ENCODE data around the gene PKHD1.

The PKHD1 gene

GRCh38 chr6:52041134-52041533 lies 46.3 kb downstream of the PKHD1 start:
- H3K27ac ChIP-seq (ENCODE audit: low read depth, low read length) = no peak overlapping the region
- H3K14ac ChIP-seq (ENCODE audit: low read length) = no peak overlapping the region
- H3K36me3 ChIP-seq (ENCODE audit: control insufficient read depth in 1 of 2, insufficient read depth in 2 of 2, low read length in 2 of 2) = no peaks in the 10 kb centered on the region
- no peak overlapping the region for H4K91ac ChIP-seq (ENCODE audit: low read depth, low read length)
- no peaks in the 10 kb centered on the region for H3K79me1 ChIP-seq (ENCODE audit: low read length)
- H3K79me2 ChIP-seq (ENCODE audit: control insufficient read depth, insufficient read depth, low read length, poor library complexity) = no peaks in the 10 kb centered on the region
- H3K18ac ChIP-seq (ENCODE audit: low read length) = no peak overlapping the region
- H3K4ac ChIP-seq (ENCODE audit: low read depth, low read length) = no peak overlapping the region
- H3K23ac ChIP-seq (ENCODE audit: low read length) = no peak overlapping the region
- H3K9me3 ChIP-seq (ENCODE audit: insufficient read depth, low read depth, low read length) = no peaks in the 10 kb centered on the region
- no peak overlapping the region for H4K8ac ChIP-seq (ENCODE audit: low read depth, low read length)
- H3K27me3 ChIP-seq (ENCODE audit: insufficient read depth, low read length) = no peaks in the 10 kb centered on the region
- H2AK5ac ChIP-seq (ENCODE audit: low read length) = no peak overlapping the region
- no peak for DNase-seq
- H2BK120ac ChIP-seq (ENCODE audit: insufficient read depth, low read length, poor library complexity) = no peak overlapping the region
- no peak overlapping the region for H3K4me2 ChIP-seq (ENCODE audit: low read length)
- no peak overlapping the region for H3K9ac ChIP-seq (ENCODE audit: low read length)
- no peak overlapping the region for H2BK12ac ChIP-seq (ENCODE audit: low read length)
- no peak overlapping the region for H2AFZ ChIP-seq (ENCODE audit: insufficient read depth, low read length, poor library complexity)
- no peak overlapping the region for H4K12ac ChIP-seq (ENCODE audit: low read depth, low read length)
- no peak overlapping the region for H3K4me3 ChIP-seq (ENCODE audit: low read depth, low read length)
- no peaks in the 10 kb centered on the region for H3K4me1 ChIP-seq (ENCODE audit: control insufficient read depth in 1 of 2, insufficient read depth in 2 of 2, low read length in 2 of 2)
- H2BK5ac ChIP-seq (ENCODE audit: low read depth, low read length, poor library complexity) = no peak overlapping the region

GRCh38 chr6:52027699-52028098 lies 59.7 kb downstream of the PKHD1 start:
- no peak overlapping the region for H3K27ac ChIP-seq (ENCODE audit: low read depth, low read length)
- no peak for DNase-seq
- no peak overlapping the region for H4K91ac ChIP-seq (ENCODE audit: low read depth, low read length)
- no peak overlapping the region for H2BK5ac ChIP-seq (ENCODE audit: low read depth, low read length, poor library complexity)
- WGBS (ENCODE audit: extremely low coverage, insufficient coverage, insufficient read length) = no CpG with 5 or more reads among the region's 2 CpGs
- H3K79me1 ChIP-seq (ENCODE audit: low read length) = no peaks in the 10 kb centered on the region
- no peak overlapping the region for H3K14ac ChIP-seq (ENCODE audit: low read length)
- H3K27me3 ChIP-seq (ENCODE audit: insufficient read depth, low read length) = no peaks in the 10 kb centered on the region
- H2BK120ac ChIP-seq (ENCODE audit: insufficient read depth, low read length, poor library complexity) = no peak overlapping the region
- no peak overlapping the region for H3K4me3 ChIP-seq (ENCODE audit: low read depth, low read length)
- no peak overlapping the region for H2AK5ac ChIP-seq (ENCODE audit: low read length)
- H3K79me2 ChIP-seq (ENCODE audit: control insufficient read depth, insufficient read depth, low read length, poor library complexity) = no peaks in the 10 kb centered on the region
- no peaks in the 10 kb centered on the region for H3K9me3 ChIP-seq (ENCODE audit: insufficient read depth, low read depth, low read length)
- no peaks in the 10 kb centered on the region for H3K4me1 ChIP-seq (ENCODE audit: control insufficient read depth in 1 of 2, insufficient read depth in 2 of 2, low read length in 2 of 2)
- no peak overlapping the region for H3K9ac ChIP-seq (ENCODE audit: low read length)
- no peaks in the 10 kb centered on the region for H3K36me3 ChIP-seq (ENCODE audit: control insufficient read depth in 1 of 2, insufficient read depth in 2 of 2, low read length in 2 of 2)
- no peak overlapping the region for H3K4ac ChIP-seq (ENCODE audit: low read depth, low read length)
- H2AFZ ChIP-seq (ENCODE audit: insufficient read depth, low read length, poor library complexity) = no peak overlapping the region
- H4K8ac ChIP-seq (ENCODE audit: low read depth, low read length) = no peak overlapping the region
- no peak overlapping the region for H3K18ac ChIP-seq (ENCODE audit: low read length)
- no peak overlapping the region for H2BK12ac ChIP-seq (ENCODE audit: low read length)
- no peak overlapping the region for H3K23ac ChIP-seq (ENCODE audit: low read length)
- H4K12ac ChIP-seq (ENCODE audit: low read depth, low read length) = no peak overlapping the region
- no peak overlapping the region for H3K4me2 ChIP-seq (ENCODE audit: low read length)

- H3K4me2 ChIP-seq (ENCODE audit: low read length) = no peak overlapping the region
- no CpG with 5 or more reads among the region's 12 CpGs for WGBS (ENCODE audit: extremely low coverage, insufficient coverage, insufficient read length)
- no peak overlapping the region for H2AK5ac ChIP-seq (ENCODE audit: low read length)
- H3K9me3 ChIP-seq (ENCODE audit: insufficient read depth, low read depth, low read length) = no peaks in the 10 kb centered on the region
- no peak overlapping the region for H3K23ac ChIP-seq (ENCODE audit: low read length)
- no peak overlapping the region for H4K12ac ChIP-seq (ENCODE audit: low read depth, low read length)
- no peak overlapping the region for H3K4ac ChIP-seq (ENCODE audit: low read depth, low read length)
- no peak overlapping the region for H3K4me3 ChIP-seq (ENCODE audit: low read depth, low read length)
- no peak overlapping the region for H2BK120ac ChIP-seq (ENCODE audit: insufficient read depth, low read length, poor library complexity)
- H3K9ac ChIP-seq (ENCODE audit: low read length) = no peak overlapping the region
- no peak overlapping the region for H4K8ac ChIP-seq (ENCODE audit: low read depth, low read length)
- no peak overlapping the region for H3K18ac ChIP-seq (ENCODE audit: low read length)
- no peaks in the 10 kb centered on the region for H3K79me2 ChIP-seq (ENCODE audit: control insufficient read depth, insufficient read depth, low read length, poor library complexity)
- no peaks in the 10 kb centered on the region for H3K79me1 ChIP-seq (ENCODE audit: low read length)
- H4K91ac ChIP-seq (ENCODE audit: low read depth, low read length) = no peak overlapping the region
- no peaks in the 10 kb centered on the region for H3K4me1 ChIP-seq (ENCODE audit: control insufficient read depth in 1 of 2, insufficient read depth in 2 of 2, low read length in 2 of 2)
- no peak overlapping the region for H2BK5ac ChIP-seq (ENCODE audit: low read depth, low read length, poor library complexity)
- no peak for DNase-seq
- H3K14ac ChIP-seq (ENCODE audit: low read length) = no peak overlapping the region
- no peaks in the 10 kb centered on the region for H3K27me3 ChIP-seq (ENCODE audit: insufficient read depth, low read length)
- no peak overlapping the region for H2AFZ ChIP-seq (ENCODE audit: insufficient read depth, low read length, poor library complexity)
- no peak overlapping the region for H2BK12ac ChIP-seq (ENCODE audit: low read length)
- H3K27ac ChIP-seq (ENCODE audit: low read depth, low read length) = no peak overlapping the region
- no peaks in the 10 kb centered on the region for H3K36me3 ChIP-seq (ENCODE audit: control insufficient read depth in 1 of 2, insufficient read depth in 2 of 2, low read length in 2 of 2)
Observed at GRCh38 chr6:52024451-52025068, 62.9 kb downstream of the PKHD1 start.

- Histone ChIP-seq H4K12ac (ENCODE audit: low read depth, low read length) (no peak overlapping the region), H2BK12ac (ENCODE audit: low read length) (no peak overlapping the region), H3K4me2 (ENCODE audit: low read length) (no peak overlapping the region), H3K4me1 (ENCODE audit: control insufficient read depth in 1 of 2, insufficient read depth in 2 of 2, low read length in 2 of 2) (no peaks in the 10 kb centered on the region), H2BK5ac (ENCODE audit: low read depth, low read length, poor library complexity) (no peak overlapping the region), H3K23ac (ENCODE audit: low read length) (no peak overlapping the region), H3K9me3 (ENCODE audit: insufficient read depth, low read depth, low read length) (no peaks in the 10 kb centered on the region), H2BK120ac (ENCODE audit: insufficient read depth, low read length, poor library complexity) (no peak overlapping the region), H3K4ac (ENCODE audit: low read depth, low read length) (no peak overlapping the region), H4K91ac (ENCODE audit: low read depth, low read length) (no peak overlapping the region), H4K8ac (ENCODE audit: low read depth, low read length) (no peak overlapping the region), H3K36me3 (ENCODE audit: control insufficient read depth in 1 of 2, insufficient read depth in 2 of 2, low read length in 2 of 2) (no peaks in the 10 kb centered on the region), H3K14ac (ENCODE audit: low read length) (no peak overlapping the region), H2AK5ac (ENCODE audit: low read length) (no peak overlapping the region), H3K79me1 (ENCODE audit: low read length) (no peaks in the 10 kb centered on the region), H3K9ac (ENCODE audit: low read length) (no peak overlapping the region), H3K27me3 (ENCODE audit: insufficient read depth, low read length) (no peaks in the 10 kb centered on the region), H3K79me2 (ENCODE audit: control insufficient read depth, insufficient read depth, low read length, poor library complexity) (no peaks in the 10 kb centered on the region), H3K27ac (ENCODE audit: low read depth, low read length) (no peak overlapping the region), H3K18ac (ENCODE audit: low read length) (no peak overlapping the region), H2AFZ (ENCODE audit: insufficient read depth, low read length, poor library complexity) (no peak overlapping the region), H3K4me3 (ENCODE audit: low read depth, low read length) (no peak overlapping the region)
- no peak for DNase-seq
- no CpG with 5 or more reads among the region's 3 CpGs for WGBS (ENCODE audit: extremely low coverage, insufficient coverage, insufficient read length)
Observed at GRCh38 chr6:52022675-52023074, 64.7 kb downstream of the PKHD1 start.

All from trophoblast cell (in vitro differentiated cells and primary cell).